GM12874 (cell line): ENCODE data around the gene DDX20.

Experiments used
- TF ChIP-seq, protein P1 (sequence below): IDR thresholded peaks from 2 replicates; pipeline ENCODE4 v1.5.1; 2011; ENCODE audit warnings: low read depth, mild to moderate bottlenecking, control low read depth, low read length, moderate library complexity; ENCODE audit not compliant: insufficient read depth

DDX20 gene

GRCh38 chr1:111738436-111739193 is 17.1 kb upstream of the DDX20 start:
- TF ChIP-seq, protein P1, sequence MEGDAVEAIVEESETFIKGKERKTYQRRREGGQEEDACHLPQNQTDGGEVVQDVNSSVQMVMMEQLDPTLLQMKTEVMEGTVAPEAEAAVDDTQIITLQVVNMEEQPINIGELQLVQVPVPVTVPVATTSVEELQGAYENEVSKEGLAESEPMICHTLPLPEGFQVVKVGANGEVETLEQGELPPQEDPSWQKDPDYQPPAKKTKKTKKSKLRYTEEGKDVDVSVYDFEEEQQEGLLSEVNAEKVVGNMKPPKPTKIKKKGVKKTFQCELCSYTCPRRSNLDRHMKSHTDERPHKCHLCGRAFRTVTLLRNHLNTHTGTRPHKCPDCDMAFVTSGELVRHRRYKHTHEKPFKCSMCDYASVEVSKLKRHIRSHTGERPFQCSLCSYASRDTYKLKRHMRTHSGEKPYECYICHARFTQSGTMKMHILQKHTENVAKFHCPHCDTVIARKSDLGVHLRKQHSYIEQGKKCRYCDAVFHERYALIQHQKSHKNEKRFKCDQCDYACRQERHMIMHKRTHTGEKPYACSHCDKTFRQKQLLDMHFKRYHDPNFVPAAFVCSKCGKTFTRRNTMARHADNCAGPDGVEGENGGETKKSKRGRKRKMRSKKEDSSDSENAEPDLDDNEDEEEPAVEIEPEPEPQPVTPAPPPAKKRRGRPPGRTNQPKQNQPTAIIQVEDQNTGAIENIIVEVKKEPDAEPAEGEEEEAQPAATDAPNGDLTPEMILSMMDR: no peak

DNA sequence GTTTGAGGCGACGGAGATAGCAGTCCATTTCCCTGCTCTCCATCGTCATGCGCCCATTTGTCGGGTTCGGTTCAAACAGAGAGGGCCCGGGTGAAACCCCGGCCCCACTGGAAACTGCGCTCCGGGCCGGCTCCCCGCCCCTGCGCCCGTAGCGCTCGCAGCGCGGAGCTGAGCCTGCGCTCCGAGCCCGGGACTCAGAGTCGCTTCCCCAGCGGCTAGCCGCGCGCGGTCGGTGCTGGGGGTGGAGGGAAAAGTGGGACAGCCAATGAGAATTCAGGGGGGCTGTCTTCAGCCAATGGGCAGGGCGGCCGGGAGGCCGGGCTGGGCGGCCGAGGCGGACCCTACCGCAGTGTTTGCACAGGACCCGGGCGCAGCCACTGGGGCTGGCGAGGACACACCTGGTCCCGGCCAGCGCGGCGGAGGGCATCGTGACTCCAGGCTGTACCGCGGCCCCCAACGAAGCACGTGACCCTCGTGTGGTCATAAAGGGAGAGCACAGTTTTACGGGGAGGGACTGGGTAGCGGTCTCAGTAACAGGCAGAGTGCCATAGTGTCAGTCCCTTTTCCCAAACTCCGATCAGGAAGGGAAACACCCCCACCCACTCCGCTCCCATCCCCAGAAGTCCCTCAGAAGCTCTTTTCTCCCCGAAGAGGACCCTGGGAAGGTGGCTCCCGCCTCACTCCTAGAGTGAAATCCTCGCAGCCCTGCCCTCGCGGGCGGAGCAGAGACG is 16.3 kb upstream of the DDX20 start, which contains the start of gene INKA2:
Gene INKA2 (minus strand): TSS at position 202 of the 731 bp plus-strand sequence. CDS start 153 bp downstream, at position 49.
- TF ChIP-seq, protein P1: no peak

DNA sequence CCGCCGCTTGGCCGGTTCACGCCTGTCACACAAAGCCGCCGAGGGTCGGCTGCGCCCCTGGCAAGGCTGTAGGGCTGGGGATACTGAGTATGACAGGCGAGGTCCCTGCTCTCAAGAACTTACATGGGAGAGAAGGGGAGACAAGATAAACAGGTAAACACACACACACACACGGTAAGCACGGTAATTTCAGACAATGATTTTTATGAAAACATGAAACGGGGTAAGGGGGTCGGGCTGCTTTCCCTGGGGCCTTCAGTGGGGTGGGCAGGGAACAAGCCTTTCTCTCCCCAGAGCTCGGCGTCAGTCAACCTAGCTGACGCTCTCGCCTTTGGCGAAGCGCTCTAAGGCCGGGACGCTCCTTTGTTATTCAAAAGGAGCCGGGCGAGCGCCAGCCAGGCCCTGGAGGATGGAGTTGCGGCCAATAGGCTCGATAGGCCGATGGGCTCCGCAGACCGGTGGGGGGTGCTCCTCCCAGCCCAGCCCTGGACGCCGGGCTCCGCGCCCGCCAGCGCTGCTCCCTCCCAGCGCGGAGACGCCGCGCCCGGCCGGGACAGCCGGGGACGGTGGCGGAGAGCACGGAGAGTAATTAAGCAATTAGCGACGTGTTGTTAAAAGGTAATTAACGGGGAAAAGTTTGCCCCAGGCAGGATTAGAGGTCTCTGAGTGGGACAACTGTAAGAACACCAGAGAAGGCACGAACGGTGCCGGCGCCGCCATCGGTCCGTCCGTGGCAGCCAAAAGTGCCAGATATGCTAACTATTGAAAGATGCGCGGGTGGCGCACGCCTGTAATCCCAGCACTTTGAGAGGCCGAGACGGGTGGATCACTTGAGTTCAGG is 15.6 kb upstream of the DDX20 start:
- TF ChIP-seq, protein P1: no peak

GRCh38 chr1:111742938-111743549 is 12.7 kb upstream of the DDX20 start:
- TF ChIP-seq, protein P1: no peak

DNA sequence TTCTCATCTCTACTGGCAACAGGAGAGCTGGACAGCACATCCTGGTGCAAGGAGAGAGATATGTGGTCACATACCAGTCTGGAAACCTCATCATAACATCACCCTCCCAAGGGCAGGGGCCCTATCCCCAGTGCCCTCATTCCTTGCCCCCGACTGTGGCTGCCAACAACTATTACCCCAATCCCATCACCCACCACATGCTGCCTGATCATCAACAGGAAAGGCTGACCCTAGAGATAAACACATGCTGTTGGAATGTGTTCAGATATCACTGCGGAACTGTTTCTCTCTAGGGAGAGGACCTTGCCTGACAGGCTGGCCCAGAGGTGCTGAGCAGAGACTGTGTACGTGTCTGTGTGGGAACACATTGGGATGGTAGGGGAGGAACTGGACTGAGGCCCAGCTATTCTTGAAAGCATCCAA is 12.0 kb upstream of the DDX20 start:
- TF ChIP-seq, protein P1: no peak

DNA sequence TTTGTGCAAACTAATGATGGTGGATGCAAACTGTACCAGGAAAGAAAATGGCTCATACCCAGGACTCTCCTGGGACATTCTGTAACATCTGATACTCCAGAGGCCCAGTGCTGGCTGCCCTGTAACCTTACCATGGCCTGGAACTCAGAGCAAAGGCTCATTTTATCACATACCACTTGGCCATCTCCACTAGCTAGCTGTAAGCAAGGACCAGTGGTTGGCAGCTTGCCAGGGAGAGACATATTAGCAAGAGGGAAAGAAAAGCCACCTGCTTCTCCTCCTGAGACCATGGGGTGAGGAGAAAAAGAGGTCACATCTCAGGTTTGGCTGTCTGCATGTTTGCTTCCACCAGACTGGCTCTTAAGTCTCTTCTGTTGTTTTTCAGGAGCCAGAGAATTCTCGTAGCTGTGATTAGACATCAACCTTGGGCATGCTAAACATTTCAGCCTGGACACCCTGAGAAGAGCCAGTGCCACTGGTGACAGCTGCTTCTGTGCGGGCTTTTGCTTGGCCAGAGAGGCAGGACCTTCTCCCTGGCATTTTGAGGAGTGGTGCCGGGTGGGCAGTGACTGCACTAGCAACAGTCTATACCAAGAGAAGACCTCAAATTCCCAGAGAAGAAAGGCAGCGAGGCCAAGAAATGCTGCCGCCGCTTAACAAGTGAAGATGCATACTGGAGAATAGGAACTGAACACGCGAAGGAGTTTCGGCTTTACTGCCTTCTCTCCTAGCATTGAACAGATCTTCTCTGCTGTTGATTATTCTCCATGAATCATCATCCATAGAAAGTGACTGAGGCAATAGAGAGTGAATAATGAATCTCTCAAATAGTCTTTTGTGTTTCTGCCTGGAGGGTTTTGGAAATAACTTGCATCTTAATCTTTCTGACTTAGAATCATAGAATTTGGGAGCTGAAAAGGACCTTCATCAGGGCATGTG is 9.8 kb upstream of the DDX20 start:
- TF ChIP-seq, protein P1: no peak
